HG02970 (cell line): ENCODE data around the gene LRCH4.
"Not testable (repeated sequence)": the region's sequence is repeated elsewhere in the genome, so short reads cannot be mapped to it uniquely, and the experiment has no call there.

Experiments used
- ATAC-seq: cut with Tn5 transposase; IDR thresholded peaks from one replicate; pipeline ENCODE4 v1.9.1; 2021; ENCODE audit warnings: mild to moderate bottlenecking, moderate library complexity, moderate number of reproducible peaks; ENCODE audit not compliant: unreplicated experiment, low FRiP score

Gene LRCH4

DNA sequence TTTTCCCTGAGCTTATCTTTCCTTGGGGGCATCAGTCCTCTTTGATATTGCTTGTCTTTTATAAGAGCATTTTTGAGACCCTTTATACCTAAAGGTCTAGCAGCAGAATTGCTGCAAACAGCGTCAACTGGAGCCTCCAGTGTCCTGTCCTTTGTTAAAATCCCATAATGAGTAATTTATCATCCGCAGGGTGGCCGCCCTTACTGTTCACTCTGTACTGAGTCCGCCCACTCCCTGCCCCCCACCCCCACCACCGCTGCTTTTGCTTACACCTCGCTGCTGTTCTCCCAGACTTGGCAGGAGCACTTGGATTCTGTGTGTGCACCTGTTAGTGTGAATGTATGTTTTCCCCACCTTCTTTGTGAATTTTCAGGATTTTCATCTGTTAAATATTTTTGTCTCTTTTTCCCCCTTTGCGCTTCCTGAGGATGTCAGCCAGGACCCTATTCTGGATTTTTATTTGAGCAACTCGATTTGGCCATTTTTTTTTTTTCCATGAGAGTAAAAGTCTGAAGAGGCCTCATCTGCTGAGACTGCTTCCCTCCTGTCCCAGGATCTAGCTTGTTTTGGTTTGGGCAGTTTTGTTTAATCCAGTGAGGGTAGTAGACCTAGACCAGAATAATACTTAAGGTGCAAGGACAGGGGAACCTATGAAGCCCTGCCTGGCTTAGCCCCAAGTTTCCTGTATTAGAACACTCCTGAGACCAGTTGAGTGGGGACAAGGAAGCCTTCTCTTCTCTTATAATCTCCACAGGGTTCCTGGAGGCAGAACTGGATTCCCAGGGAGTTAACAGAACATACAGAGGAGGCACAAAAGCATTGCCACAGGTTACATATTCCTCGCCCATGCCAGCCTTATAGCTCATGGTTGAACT is 38.8 kb downstream of the LRCH4 start:
- no peak for ATAC-seq

DNA sequence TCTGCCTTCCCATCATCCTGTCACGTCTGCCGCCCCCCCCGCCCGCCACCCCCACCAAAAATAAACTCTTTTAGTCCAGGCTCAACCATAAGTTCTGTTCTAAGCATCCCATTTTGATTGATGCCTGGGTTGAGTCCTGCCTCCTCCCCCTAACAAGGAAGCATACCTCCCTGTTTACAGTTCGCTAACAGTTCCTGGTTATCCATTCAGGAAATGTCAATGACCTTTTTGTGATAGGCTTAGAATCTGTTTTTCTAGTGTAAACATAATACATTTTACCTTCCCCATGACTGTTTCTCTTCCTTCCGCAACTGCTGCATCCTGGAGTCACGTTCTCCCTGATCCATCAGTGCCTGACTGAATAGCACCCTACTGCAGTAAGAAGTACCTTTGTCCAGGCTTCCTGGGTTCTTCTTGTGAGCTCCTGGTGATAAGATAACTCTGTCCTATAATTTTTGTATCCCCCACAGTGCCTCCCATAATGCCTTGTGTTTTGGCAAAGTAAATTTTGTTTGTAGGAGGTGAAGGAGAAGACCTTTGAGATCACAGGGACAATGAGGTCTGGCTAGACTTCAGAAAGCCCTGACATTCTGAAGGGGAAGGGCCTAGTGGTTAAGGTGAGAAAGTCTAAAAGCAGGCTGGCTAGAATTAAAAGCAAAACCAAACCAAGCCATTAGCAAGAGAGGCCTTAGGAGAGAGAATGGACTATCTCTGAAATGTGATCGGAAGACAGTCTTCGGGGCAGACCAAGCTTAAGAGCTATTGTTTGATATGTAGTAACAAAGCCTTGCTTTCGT is 39.6 kb downstream of the LRCH4 start:
- no peak for ATAC-seq

DNA sequence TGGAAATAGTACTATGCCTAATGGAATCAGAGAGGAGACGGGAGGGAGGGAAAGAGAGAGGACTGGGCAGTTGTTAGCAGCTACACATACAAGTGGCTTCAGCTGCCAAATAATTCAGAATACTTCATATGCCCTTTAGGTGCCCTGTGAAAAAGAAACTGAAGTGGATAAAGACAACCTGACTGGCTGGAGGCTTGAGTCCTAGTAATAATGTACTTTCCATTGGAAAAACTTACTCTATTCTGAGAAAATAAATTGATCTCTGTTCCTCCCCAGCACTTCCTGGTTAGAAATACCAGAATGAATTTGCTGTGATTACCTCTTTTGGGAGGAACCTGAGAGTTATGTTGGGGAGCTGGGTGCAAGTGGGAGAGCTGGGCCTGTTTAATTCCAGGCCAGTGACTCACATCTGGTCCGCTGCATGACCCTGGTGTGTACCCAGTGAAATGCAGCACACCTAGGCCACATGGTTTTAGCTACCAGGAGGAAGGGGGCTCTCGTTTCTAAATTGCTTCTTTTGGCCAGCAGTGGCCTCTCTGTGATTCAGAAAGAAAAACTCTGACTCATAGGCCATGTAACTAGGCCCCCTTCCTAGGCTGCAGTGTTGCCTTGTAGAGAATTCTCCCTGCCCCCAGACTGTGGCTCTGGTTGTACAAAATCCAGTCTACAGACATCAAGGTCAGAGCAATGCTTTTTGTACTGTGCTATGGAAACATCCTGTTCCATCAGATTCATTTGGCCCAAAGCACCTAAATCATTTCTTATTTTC is 40.4 kb downstream of the LRCH4 start:
- ATAC-seq, result peak; percentile 43

GRCh38 chr7:100544967-100545359 is 41.0 kb downstream of the LRCH4 start:
- ATAC-seq, result no peak

DNA sequence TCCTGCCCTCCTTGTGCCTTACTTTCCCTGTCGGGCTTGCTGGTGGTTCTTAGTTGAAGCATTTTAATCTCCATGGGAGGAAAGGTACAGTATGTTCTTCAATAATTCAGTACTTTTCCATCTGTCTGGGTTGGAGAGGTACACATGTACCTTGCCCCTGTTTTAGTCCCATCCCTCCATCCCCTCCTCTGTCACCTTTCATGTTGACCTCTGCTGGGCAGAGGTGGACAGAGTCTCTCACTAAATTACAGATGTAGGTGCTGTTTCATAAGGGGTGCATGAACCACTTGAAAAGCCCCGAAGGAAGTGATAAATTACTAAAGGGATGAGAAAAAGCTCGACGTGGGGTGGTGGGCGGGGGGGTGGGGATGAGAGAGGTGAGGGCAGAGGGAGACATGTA is 41.5 kb downstream of the LRCH4 start:
- ATAC-seq, result no peak

- no peak for ATAC-seq
These were observed 42.3 kb downstream of the LRCH4 start for GRCh38 chr7:100543586-100543985.

- not testable (repeated sequence) for ATAC-seq
These were observed 44.6 kb downstream of the LRCH4 start for GRCh38 chr7:100541309-100541708.

GRCh38 chr7:100540073-100540723 is 45.7 kb downstream of the LRCH4 start:
- ATAC-seq, result no peak

- no peak for ATAC-seq
These were observed 46.4 kb downstream of the LRCH4 start for GRCh38 chr7:100539436-100540006.

DNA sequence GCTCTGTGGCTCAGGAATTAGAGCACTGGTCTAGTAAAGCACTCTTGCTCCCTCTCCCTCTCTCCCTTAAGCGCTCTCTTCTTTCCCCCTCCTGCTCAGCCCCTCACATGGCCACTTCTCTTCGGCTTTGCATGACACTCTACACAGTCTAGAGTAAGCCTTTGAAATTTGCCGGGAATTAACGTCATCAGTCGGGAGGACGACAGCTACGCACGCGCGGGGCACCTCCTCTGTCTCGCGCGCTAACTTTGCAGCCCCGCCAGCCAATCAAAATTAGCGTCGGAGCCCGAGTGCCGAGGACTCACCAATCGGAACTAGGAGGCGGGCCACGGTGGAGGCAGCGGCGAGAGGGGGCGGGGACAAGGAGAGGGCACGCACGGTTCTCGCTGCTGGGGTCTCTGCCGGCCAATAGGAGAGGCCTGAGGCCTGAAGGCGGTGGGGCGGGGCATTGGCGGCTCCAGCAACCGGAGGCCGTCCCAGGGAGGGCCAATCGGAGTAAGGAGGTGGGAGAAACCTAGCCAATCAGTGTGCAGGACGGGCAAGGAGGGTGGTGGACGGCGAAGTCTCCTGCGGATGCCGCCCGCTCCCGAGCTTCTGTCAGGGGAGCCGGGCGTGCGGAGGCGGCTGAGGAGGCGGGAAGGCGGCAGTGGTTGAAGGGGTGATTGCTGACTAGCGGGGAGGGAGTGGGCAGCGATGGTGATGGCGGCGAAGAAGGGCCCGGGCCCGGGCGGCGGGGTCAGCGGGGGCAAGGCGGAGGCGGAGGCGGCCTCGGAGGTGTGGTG is 47.1 kb downstream of the LRCH4 start, which contains the start of gene AGFG2:
Gene AGFG2, plus strand, starts transcription at position 550 of the 782 bp plus-strand sequence. Its CDS starts 144 bp downstream, at position 694.
- peak; percentile 93 for ATAC-seq

- ATAC-seq, result no peak
These were observed 47.6 kb downstream of the LRCH4 start for GRCh38 chr7:100538348-100538653.

- ATAC-seq, result not testable (repeated sequence)
These were observed 49.2 kb downstream of the LRCH4 start for GRCh38 chr7:100536695-100537094.

DNA sequence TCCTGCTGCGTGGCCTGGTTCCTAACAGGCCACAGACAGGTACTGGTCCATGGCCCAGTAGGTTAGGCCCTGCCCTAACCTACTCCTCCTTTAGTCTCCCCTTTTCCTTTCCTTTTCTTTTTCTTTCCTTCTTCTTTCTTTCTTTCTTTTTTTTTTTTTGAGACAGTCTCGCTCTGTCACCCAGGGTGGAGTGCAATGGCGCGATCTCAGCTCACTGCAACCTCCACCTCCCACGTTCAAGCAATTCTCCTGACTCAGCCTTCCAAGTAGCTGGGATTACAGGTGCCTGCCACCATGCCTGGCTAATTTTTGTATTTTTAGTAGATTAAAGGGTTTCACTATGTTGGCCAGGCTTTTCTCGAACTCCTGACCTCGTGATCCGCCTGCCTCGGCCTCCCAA is 49.9 kb downstream of the LRCH4 start:
- not testable (repeated sequence) for ATAC-seq

DNA sequence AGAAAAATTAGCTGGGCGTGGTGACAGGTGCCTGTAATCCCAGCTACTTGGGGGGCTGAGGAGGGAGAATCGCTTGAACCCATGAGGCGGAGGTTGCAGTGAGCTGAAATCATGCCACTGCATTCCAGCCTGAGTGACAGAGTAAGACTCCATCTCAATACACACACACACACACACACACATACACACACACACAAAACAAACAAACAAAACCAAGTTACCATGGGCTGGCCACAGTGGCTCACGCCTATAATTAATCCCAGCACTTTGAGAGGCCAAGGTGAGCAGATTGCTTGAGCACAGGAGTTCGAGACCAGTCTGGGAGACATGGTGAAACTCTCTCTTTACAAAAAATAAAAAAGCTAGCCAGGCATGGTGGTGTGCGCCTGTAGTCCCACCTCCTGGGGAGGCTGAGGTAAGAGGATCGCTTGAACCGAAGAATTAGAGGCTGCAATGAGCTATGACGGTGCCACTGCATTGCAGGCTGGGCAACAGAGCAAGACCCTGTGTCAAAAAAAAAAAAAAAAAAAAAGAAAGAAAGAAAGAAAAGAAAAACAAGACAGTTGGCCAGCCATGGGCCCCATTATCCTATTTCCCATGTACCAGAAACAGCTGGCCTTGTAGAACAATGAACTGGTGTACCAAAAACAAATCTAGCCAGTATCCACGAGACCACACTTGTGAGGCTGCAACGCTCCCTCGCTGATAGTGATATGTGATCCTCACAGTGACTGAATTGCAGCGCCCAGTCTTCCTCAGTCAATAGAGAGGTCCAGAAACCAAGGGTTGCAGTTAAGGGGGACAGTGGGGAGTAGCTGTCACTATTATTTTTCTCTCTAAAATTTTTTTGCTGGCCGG is 53.5 kb downstream of the LRCH4 start:
- ATAC-seq, result no peak

- not testable (repeated sequence) for ATAC-seq
These were observed 57.6 kb downstream of the LRCH4 start for GRCh38 chr7:100528108-100528866.
